Measurements from ENCODE around the gene POU2F1. TPM values are rescaled to one million over a fixed set of nuclear protein-coding genes. Genes with fewer than 3 reads are reported as not detected.

POU2F1 gene
- total RNA-seq, 1 donor from 2014 or later = 68.0 TPM

DNA sequence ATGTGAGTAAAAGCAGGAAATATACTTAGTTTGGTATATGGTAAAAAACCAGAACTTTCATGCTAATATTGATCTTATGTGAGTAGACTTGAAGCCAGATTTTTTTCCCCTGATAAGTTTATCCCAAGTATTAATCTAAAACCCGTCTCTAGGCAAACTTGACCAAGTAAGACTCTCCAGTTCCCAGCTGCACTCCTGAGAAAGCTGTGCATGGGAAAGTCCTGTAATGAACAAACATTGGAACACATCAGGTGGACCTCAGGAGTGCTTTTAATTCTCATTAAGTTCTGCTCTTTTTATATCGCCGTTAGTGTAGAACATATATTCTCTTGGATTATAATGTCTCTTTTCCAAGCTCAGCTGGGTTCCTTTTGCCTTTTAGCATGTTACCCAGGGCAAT is 192.6 kb downstream of the POU2F1 start:
- Histone ChIP-seq H3K36me3 (peaks cover 2% of the 10 kb centered on the region), H3K4me3 (no peak overlapping the region), H3K27ac (no peak overlapping the region), H3K27me3 (no peaks in the 10 kb centered on the region), H3K4me1 (peaks cover 26% of the 10 kb centered on the region), H3F3A (ENCODE audit: low read depth) (peaks cover 41% of the 10 kb centered on the region), H3K9me3 (ENCODE audit: low read depth) (no peaks in the 10 kb centered on the region), H4K20me1 (ENCODE audit: low read depth) (no peaks in the 10 kb centered on the region), H3K79me2 (ENCODE audit: low read depth) (no peaks in the 10 kb centered on the region), H3K4me2 (no peak overlapping the region), H3K9ac (no peak overlapping the region), H2AFZ (replicated peaks) (no peak overlapping the region)
- H3K36me3 Mint-ChIP-seq = peaks cover 34% of the 10 kb centered on the region
- H3K27me3 Mint-ChIP-seq (ENCODE audit: insufficient read depth, low read depth) = peaks cover 5% of the 10 kb centered on the region
- H3K4me1 Mint-ChIP-seq = peaks cover 39% of the 10 kb centered on the region
- no peaks in the 10 kb centered on the region for H3K9me3 Mint-ChIP-seq
- H3K27ac Mint-ChIP-seq = no peak overlapping the region
- no peak overlapping the region for H3K4me3 Mint-ChIP-seq
- no peak for DNase-seq (ENCODE audit: low spot score)
- TF ChIP-seq, protein P1, sequence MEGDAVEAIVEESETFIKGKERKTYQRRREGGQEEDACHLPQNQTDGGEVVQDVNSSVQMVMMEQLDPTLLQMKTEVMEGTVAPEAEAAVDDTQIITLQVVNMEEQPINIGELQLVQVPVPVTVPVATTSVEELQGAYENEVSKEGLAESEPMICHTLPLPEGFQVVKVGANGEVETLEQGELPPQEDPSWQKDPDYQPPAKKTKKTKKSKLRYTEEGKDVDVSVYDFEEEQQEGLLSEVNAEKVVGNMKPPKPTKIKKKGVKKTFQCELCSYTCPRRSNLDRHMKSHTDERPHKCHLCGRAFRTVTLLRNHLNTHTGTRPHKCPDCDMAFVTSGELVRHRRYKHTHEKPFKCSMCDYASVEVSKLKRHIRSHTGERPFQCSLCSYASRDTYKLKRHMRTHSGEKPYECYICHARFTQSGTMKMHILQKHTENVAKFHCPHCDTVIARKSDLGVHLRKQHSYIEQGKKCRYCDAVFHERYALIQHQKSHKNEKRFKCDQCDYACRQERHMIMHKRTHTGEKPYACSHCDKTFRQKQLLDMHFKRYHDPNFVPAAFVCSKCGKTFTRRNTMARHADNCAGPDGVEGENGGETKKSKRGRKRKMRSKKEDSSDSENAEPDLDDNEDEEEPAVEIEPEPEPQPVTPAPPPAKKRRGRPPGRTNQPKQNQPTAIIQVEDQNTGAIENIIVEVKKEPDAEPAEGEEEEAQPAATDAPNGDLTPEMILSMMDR (IDR thresholded peaks at IDR 0.05) = no peak
- TF ChIP-seq EZH2phosphoT487 (IDR thresholded peaks at IDR 0.05) = no peak

- Mint-ChIP-seq H3K27ac (no peak overlapping the region), H3K9me3 (no peaks in the 10 kb centered on the region), H3K4me3 (no peak overlapping the region), H3K36me3 (peaks cover 30% of the 10 kb centered on the region), H3K27me3 (ENCODE audit: insufficient read depth, low read depth) (peaks cover 6% of the 10 kb centered on the region), H3K4me1 (peaks cover 39% of the 10 kb centered on the region)
- peaks cover 39% of the 10 kb centered on the region for H3F3A ChIP-seq (ENCODE audit: low read depth)
- TF ChIP-seq EZH2phosphoT487 (IDR thresholded peaks at IDR 0.05) (no peak), EZH2 (IDR thresholded peaks at IDR 0.05) (no peak)
- TF ChIP-seq, protein P1 (IDR thresholded peaks at IDR 0.05) = no peak
- H3K4me3 ChIP-seq = peak overlapping the region; percentile 7
- peaks cover 26% of the 10 kb centered on the region for H3K4me1 ChIP-seq
- DNase-seq (ENCODE audit: low spot score) = peak; percentile 76
- no peak overlapping the region for H3K9ac ChIP-seq
- H3K36me3 ChIP-seq = peaks cover 4% of the 10 kb centered on the region
- H2AFZ ChIP-seq (replicated peaks) = no peak overlapping the region
- no peaks in the 10 kb centered on the region for H3K79me2 ChIP-seq (ENCODE audit: low read depth)
- H3K27me3 ChIP-seq = no peaks in the 10 kb centered on the region
- H3K27ac ChIP-seq = peak overlapping the region; percentile 89
- no peaks in the 10 kb centered on the region for H3K9me3 ChIP-seq (ENCODE audit: low read depth)
- peak overlapping the region; percentile 52 for H3K4me2 ChIP-seq
- H4K20me1 ChIP-seq (ENCODE audit: low read depth) = no peaks in the 10 kb centered on the region
These were observed 195.8 kb downstream of the POU2F1 start for GRCh38 chr1:167416506-167416905.

DNA sequence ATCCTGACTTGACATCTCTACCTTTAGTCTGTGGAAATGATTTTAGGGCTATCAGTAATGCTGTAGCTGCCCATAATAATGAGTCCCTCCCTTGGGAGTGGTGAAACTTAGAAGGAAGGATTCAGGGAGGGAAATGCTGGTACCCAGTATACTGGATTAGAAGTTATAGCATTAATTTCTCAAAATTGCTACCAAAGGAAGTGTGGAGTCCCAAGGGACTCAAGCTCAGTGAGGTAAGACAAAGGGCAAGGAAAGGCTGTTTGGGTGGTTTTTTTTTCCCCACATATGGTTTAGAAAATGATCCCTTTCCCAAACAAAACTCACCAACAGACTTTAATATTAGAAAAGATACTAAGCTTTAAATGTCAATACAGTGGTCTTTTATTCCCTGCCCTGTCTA is 197.7 kb downstream of the POU2F1 start:
- TF ChIP-seq EZH2 (IDR thresholded peaks at IDR 0.05) (no peak), EZH2phosphoT487 (IDR thresholded peaks at IDR 0.05) (no peak)
- TF ChIP-seq, protein P1 (IDR thresholded peaks at IDR 0.05) = no peak
- Mint-ChIP-seq H3K9me3 (no peaks in the 10 kb centered on the region), H3K4me3 (no peak overlapping the region), H3K4me1 (peaks cover 33% of the 10 kb centered on the region), H3K27ac (no peak overlapping the region), H3K27me3 (ENCODE audit: insufficient read depth, low read depth) (peaks cover 2% of the 10 kb centered on the region), H3K36me3 (peaks cover 20% of the 10 kb centered on the region)
- Histone ChIP-seq H4K20me1 (ENCODE audit: low read depth) (no peaks in the 10 kb centered on the region), H3K9me3 (ENCODE audit: low read depth) (no peaks in the 10 kb centered on the region), H3K4me2 (no peak overlapping the region), H3F3A (ENCODE audit: low read depth) (peaks cover 35% of the 10 kb centered on the region), H3K27me3 (no peaks in the 10 kb centered on the region), H3K79me2 (ENCODE audit: low read depth) (no peaks in the 10 kb centered on the region), H3K4me1 (peaks cover 30% of the 10 kb centered on the region), H3K4me3 (no peak overlapping the region), H3K27ac (no peak overlapping the region), H3K9ac (no peak overlapping the region), H3K36me3 (peaks cover 4% of the 10 kb centered on the region), H2AFZ (replicated peaks) (no peak overlapping the region)
- DNase-seq (ENCODE audit: low spot score) = no peak

Data from neural progenitor cell (in vitro differentiated cells).